ENCODE data around the gene USH1C.

- TF ChIP-seq, protein P1, sequence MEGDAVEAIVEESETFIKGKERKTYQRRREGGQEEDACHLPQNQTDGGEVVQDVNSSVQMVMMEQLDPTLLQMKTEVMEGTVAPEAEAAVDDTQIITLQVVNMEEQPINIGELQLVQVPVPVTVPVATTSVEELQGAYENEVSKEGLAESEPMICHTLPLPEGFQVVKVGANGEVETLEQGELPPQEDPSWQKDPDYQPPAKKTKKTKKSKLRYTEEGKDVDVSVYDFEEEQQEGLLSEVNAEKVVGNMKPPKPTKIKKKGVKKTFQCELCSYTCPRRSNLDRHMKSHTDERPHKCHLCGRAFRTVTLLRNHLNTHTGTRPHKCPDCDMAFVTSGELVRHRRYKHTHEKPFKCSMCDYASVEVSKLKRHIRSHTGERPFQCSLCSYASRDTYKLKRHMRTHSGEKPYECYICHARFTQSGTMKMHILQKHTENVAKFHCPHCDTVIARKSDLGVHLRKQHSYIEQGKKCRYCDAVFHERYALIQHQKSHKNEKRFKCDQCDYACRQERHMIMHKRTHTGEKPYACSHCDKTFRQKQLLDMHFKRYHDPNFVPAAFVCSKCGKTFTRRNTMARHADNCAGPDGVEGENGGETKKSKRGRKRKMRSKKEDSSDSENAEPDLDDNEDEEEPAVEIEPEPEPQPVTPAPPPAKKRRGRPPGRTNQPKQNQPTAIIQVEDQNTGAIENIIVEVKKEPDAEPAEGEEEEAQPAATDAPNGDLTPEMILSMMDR (IDR thresholded peaks at IDR 0.05): no peak
- TF ChIP-seq POLR2A (IDR thresholded peaks at IDR 0.05) (no peak), EP300 (IDR thresholded peaks at IDR 0.05) (no peak)
These were observed 3.7 kb upstream of the USH1C start for GRCh38 chr11:17547932-17548331.

Data from ovary (tissue), 3 donors.